Measurements from ENCODE around the gene ARID5A. TPM values are rescaled to one million over a fixed set of nuclear protein-coding genes. Genes with fewer than 3 reads are reported as not detected.
A peak's percentile ranks its signal among the peaks of the same experiment; 100 is the strongest.

The ARID5A gene
- total RNA-seq, 2 experiments from 2014 or later = 61.5 to 64.3 TPM

DNA sequence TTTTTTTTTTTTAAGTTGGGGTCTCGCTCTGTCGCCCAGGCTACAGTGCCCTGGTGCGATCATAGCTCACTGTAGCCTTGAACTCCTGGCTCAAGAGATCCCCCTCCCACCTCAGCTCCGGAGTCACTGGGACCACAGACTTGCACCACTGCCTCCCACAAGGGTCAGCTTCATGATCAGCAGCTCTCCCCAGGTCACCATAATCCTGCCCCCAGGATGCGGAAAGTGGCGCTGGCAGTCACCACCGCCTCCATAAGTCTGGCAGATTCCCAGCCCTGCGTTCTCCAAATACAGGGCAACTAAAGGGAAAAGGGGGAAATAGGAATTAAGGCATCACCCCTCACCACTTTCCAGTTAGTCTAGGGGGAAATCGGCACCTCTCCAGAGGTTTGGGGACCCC lies 5.2 kb upstream of the ARID5A start:
- Mint-ChIP-seq H3K4me3 (no peak overlapping the region), H3K27ac (peak overlapping the region; percentile 90), H3K36me3 (ENCODE audit: low read depth) (no peaks in the 10 kb centered on the region), H3K27me3 (no peaks in the 10 kb centered on the region), H3K9me3 (no peaks in the 10 kb centered on the region), H3K4me1 (ENCODE audit: low read depth) (peaks cover 77% of the 10 kb centered on the region)
- no peak for DNase-seq
- ChIA-PET POLR2A (interaction anchor here (0.9 to 23.0 kb wide), 5 partner anchors 16 to 210 kb away, joined by 4 to 438 read pairs (median 5); partner anchors contain the start of genes ARID5A and KANSL3), CTCF (interaction anchor here (0.9 to 13.5 kb wide), 6 partner anchors 21 to 323 kb away, joined by 3 to 91 read pairs (median 4); partner anchors contain the start of gene STARD7)
- intact Hi-C loops (cut with micrococcal nuclease) = loop anchor here (10.0 kb wide), 2 partner anchors 207 to 387 kb away; partner anchors contain the start of genes DUSP2 and ITPRIPL1
- ATAC-seq = no peak
- TF ChIP-seq, protein P1, sequence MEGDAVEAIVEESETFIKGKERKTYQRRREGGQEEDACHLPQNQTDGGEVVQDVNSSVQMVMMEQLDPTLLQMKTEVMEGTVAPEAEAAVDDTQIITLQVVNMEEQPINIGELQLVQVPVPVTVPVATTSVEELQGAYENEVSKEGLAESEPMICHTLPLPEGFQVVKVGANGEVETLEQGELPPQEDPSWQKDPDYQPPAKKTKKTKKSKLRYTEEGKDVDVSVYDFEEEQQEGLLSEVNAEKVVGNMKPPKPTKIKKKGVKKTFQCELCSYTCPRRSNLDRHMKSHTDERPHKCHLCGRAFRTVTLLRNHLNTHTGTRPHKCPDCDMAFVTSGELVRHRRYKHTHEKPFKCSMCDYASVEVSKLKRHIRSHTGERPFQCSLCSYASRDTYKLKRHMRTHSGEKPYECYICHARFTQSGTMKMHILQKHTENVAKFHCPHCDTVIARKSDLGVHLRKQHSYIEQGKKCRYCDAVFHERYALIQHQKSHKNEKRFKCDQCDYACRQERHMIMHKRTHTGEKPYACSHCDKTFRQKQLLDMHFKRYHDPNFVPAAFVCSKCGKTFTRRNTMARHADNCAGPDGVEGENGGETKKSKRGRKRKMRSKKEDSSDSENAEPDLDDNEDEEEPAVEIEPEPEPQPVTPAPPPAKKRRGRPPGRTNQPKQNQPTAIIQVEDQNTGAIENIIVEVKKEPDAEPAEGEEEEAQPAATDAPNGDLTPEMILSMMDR (IDR thresholded peaks at IDR 0.05) = no peak

DNA sequence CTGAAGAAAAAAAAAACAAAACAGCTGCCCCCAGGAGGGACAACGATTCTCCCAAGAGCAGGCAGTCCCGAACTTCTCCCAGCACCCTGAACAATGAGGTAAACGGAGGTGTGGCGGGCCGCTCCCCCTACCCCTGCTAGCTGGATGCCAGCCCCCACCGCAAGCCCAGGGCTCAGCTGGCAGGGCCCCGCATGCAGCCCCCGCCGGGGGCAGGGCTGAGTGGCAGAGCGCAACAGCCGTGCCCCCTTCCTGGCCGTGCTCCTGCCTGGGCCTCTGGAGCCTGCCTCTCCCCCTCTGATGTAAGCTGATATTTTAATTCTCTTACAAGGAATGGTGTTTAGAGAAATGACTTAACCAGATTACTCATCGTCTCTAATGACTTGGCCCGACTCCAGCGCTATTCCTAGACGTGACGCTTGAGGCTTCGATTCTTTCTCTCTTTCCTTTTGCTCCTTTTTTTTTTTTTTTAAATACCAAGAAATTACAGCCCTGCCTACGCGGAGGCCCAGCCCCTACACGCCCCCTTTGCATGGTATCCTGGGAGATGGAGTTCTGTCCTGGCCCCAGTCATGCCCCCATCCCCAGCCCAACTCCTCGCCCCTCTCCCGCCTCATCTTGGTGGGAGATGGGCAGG lies 4.6 kb upstream of the ARID5A start:
- TF ChIP-seq, protein P1 (IDR thresholded peaks at IDR 0.05) = no peak
- ChIA-PET POLR2A (interaction anchor here (0.7 to 23.0 kb wide), 5 partner anchors 15 to 196 kb away, joined by 3 to 438 read pairs (median 5); partner anchors contain the start of genes ARID5A and KANSL3), CTCF (interaction anchor here (0.9 to 6.3 kb wide), 3 partner anchors 22 to 231 kb away, joined by 3 to 46 read pairs (median 5); no protein-coding TSS in a partner anchor)
- Mint-ChIP-seq H3K27ac (peak overlapping the region; percentile 90), H3K4me1 (ENCODE audit: low read depth) (peaks cover 72% of the 10 kb centered on the region), H3K36me3 (ENCODE audit: low read depth) (no peaks in the 10 kb centered on the region), H3K4me3 (peak overlapping the region; percentile 43), H3K27me3 (no peaks in the 10 kb centered on the region), H3K9me3 (no peaks in the 10 kb centered on the region)
- DNase-seq (peak; percentile 98), ATAC-seq (peak; percentile 48)
- intact Hi-C loops (cut with micrococcal nuclease) = loop anchor here (10.0 kb wide), 2 partner anchors 207 to 387 kb away; partner anchors contain the start of genes DUSP2 and ITPRIPL1

DNA sequence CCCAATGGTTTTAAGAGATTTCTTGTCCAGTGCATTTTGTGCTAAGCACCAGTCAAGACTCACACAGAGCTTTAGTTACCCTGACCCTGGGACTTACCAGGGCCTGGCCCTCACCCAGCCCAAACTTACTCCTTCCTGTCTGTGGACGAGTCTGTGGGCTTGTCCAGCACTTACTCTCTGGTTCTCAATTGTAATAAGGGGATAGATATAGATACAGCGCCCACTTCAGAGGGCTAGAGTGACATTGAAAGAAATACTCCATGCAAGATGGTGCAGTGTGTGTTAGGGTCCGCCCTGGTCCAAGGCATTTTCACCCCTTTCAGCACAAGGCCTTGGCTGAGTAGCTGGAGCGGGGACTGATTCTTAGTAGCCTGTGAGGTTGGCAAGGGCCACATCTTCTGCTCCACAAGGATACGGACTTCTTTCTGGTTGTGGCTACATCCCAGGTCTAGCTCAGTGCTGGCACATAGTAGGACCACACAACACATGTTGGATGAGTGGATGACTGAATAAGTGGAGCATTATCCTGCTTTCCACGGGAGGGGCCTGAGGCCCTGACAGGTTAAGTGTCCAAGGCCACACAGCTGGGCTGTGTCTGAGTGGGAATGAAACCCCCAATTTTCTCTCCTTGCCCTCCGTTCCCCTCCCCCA lies 3.8 kb upstream of the ARID5A start:
- TF ChIP-seq, protein P1 (IDR thresholded peaks at IDR 0.05) = no peak
- H3K4me3 Mint-ChIP-seq = no peak overlapping the region
- peak overlapping the region; percentile 90 for H3K27ac Mint-ChIP-seq
- H3K36me3 Mint-ChIP-seq (ENCODE audit: low read depth) = peaks cover 3% of the 10 kb centered on the region
- POLR2A ChIA-PET = interaction anchor here (0.7 to 23.0 kb wide), 5 partner anchors 14 to 324 kb away, joined by 3 to 438 read pairs (median 4); partner anchors contain the start of genes ARID5A and STARD7
- H3K4me1 Mint-ChIP-seq (ENCODE audit: low read depth) = peaks cover 69% of the 10 kb centered on the region
- no peaks in the 10 kb centered on the region for H3K9me3 Mint-ChIP-seq
- no peaks in the 10 kb centered on the region for H3K27me3 Mint-ChIP-seq
- ATAC-seq = no peak
- CTCF ChIA-PET = interaction anchor here (0.9 to 5.0 kb wide), 6 partner anchors 22 to 540 kb away, joined by 3 to 30 read pairs (median 4); no protein-coding TSS in a partner anchor
- intact Hi-C loops (cut with micrococcal nuclease) = loop anchor here (10.0 kb wide), 2 partner anchors 208 to 388 kb away; partner anchors contain the start of genes DUSP2 and ITPRIPL1
- DNase-seq = no peak

DNA sequence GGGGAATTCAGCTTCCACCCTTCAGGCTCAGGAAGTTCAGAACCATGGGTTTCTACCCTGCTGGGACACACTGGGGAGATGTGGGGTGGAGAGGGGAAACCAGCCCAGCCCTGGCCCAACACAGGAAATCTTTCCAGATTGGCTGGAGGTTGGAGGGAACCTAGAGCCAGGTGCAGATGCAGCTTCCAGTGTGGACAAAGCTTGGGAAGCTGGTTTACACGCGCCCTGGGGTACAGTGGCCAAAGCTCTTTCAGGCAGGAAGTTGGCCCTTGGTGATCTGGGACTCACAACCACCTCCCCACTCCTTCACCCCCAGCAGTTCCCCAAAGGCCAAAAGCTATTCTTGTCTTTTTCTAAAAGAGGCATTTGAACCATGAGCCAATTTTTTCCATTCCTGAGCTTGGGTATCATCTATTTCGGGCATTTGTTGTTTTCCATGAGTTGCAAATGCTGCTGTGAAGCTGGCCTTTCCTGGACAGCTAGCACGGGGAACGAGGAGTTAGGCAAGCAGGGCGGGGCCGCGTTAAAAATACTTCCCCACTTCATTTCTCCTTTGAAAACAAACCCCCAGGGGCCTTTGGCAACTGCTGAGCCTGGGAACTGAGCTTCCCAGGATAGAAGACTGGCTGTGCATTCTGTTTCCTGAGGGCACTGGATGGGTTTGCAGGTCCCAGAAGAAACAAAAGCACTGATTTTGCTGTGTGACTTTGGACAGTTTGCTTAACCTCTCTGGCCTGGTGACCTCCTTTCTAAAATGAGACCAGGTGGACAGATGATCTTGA lies 3.1 kb upstream of the ARID5A start:
- Mint-ChIP-seq H3K36me3 (ENCODE audit: low read depth) (peaks cover 8% of the 10 kb centered on the region), H3K27ac (peak overlapping the region; percentile 25), H3K4me1 (ENCODE audit: low read depth) (peaks cover 62% of the 10 kb centered on the region), H3K4me3 (no peak overlapping the region), H3K9me3 (no peaks in the 10 kb centered on the region), H3K27me3 (no peaks in the 10 kb centered on the region)
- ChIA-PET CTCF (interaction anchor here (0.9 to 5.0 kb wide), 7 partner anchors 15 to 541 kb away, joined by 3 to 30 read pairs (median 4); no protein-coding TSS in a partner anchor), POLR2A (interaction anchor here (0.6 to 23.0 kb wide), 6 partner anchors 11 to 325 kb away, joined by 3 to 438 read pairs (median 3); partner anchors contain the start of genes ARID5A and STARD7)
- ATAC-seq (no peak), DNase-seq (no peak)
- TF ChIP-seq, protein P1 (IDR thresholded peaks at IDR 0.05) = no peak
- intact Hi-C loops (cut with micrococcal nuclease) = loop anchor here (10.0 kb wide), 2 partner anchors 209 to 389 kb away; partner anchors contain the start of genes DUSP2 and ITPRIPL1

All from activated CD8-positive, alpha-beta T cell treated with anti-CD3 and anti-CD28 coated beads for 36 hours (primary cell).